GM23338 (cell line): ENCODE measurements around the gene COPZ1. TPM values are rescaled to one million over a fixed set of nuclear protein-coding genes. Genes with fewer than 3 reads are reported as not detected.

Source experiments
- ATAC-seq: fragments of 200-7000 bp; cut with Tn5 transposase; 3 replicates; pipeline ENCODE4 v1.9.1; 2020
- DNase-seq: peaks from one replicate; pipeline ENCODE4 v3.0.0-alpha.2; 2015; ENCODE audit warnings: low spot score
- H2AFZ ChIP-seq: fragments of 200-600 bp; sonication (generic); 2 replicates; pipeline ENCODE4 v1.8.0; 2016; ENCODE audit warnings: antibody characterized with exemption, mild to moderate bottlenecking, moderate library complexity
- H3F3A ChIP-seq: fragments of 200-600 bp; sonication (generic); replicated peaks from 2 replicates; pipeline ENCODE4 v1.8.0; 2017; ENCODE audit warnings: antibody characterized with exemption, mixed run types, low read depth
- H3K27ac ChIP-seq: fragments of 200-600 bp; sonication (generic); 2 replicates; pipeline ENCODE4 v1.6.1; 2016; ENCODE audit warnings: low read depth
- H3K27me3 ChIP-seq: fragments of 200-600 bp; sonication (generic); 2 replicates; pipeline ENCODE4 v1.8.0; 2016; ENCODE audit warnings: mild to moderate bottlenecking, mixed run types, moderate library complexity; ENCODE audit not compliant: insufficient read depth
- H3K36me3 ChIP-seq: fragments of 200-600 bp; sonication (generic); 2 replicates; pipeline ENCODE4 v1.8.0; 2016; ENCODE audit warnings: mild to moderate bottlenecking; ENCODE audit not compliant: insufficient read depth
- H3K4me1 ChIP-seq: fragments of 200-600 bp; sonication (generic); 2 replicates; pipeline ENCODE4 v1.8.0; 2016; ENCODE audit warnings: mild to moderate bottlenecking, moderate library complexity; ENCODE audit not compliant: insufficient read depth
- H3K4me2 ChIP-seq: fragments of 200-600 bp; sonication (generic); 2 replicates; pipeline ENCODE4 v1.7.1; 2017; ENCODE audit warnings: mixed run types
- H3K4me3 ChIP-seq: fragments of 200-600 bp; sonication (generic); 2 replicates; pipeline ENCODE4 v1.6.1; 2016; ENCODE audit warnings: mixed run types
- H3K79me2 ChIP-seq: fragments of 200-600 bp; sonication (generic); replicated peaks from 2 replicates; pipeline ENCODE4 v1.8.0; 2017; ENCODE audit warnings: mild to moderate bottlenecking; ENCODE audit not compliant: insufficient read depth
- H3K9me2 ChIP-seq: fragments of 200-600 bp; sonication (generic); 2 replicates; pipeline ENCODE4 v1.8.0; 2017; ENCODE audit not compliant: insufficient read depth
- H4K20me1 ChIP-seq: fragments of 200-600 bp; sonication (generic); replicated peaks from 2 replicates; pipeline ENCODE4 v1.8.0; 2017; ENCODE audit warnings: mild to moderate bottlenecking; ENCODE audit not compliant: insufficient read depth
- H3K27ac Mint-ChIP-seq: 2 replicates; pipeline ENCODE4 v1.8.0; 2020; ENCODE audit warnings: inconsistent platforms, mild to moderate bottlenecking, moderate library complexity, mixed read lengths
- H3K27me3 Mint-ChIP-seq: 3 replicates; pipeline ENCODE4 v1.8.0; 2022; ENCODE audit warnings: low read depth, mild to moderate bottlenecking, moderate library complexity, mixed read lengths, inconsistent platforms; ENCODE audit not compliant: insufficient read depth, poor library complexity
- H3K36me3 Mint-ChIP-seq: 3 replicates; pipeline ENCODE4 v1.8.0; 2021; ENCODE audit warnings: low read depth, mild to moderate bottlenecking, inconsistent platforms, moderate library complexity, mixed read lengths
- H3K4me1 Mint-ChIP-seq: 3 replicates; pipeline ENCODE4 v1.8.0; 2020; ENCODE audit warnings: mild to moderate bottlenecking, inconsistent platforms, mixed read lengths
- H3K4me3 Mint-ChIP-seq: 3 replicates; pipeline ENCODE4 v1.8.0; 2021; ENCODE audit warnings: moderate library complexity, mild to moderate bottlenecking, inconsistent platforms, mixed read lengths
- H3K9me3 Mint-ChIP-seq: 3 replicates; pipeline ENCODE4 v1.8.0; 2020; ENCODE audit warnings: moderate library complexity, mild to moderate bottlenecking, inconsistent platforms, mixed read lengths
- CREB1 ChIP-seq: fragments of 250-450 bp; sonication (Bioruptor Pico); IDR thresholded peaks from 2 replicates; pipeline ENCODE4 v1.5.0; 2020; ENCODE audit warnings: low read depth, mild to moderate bottlenecking, moderate library complexity
- EZH2phosphoT487 ChIP-seq: fragments of 200-600 bp; sonication (generic); IDR thresholded peaks from one replicate; pipeline ENCODE4 v1.8.1; 2018; ENCODE audit warnings: antibody characterized with exemption; ENCODE audit not compliant: unreplicated experiment
- STAT1 ChIP-seq: IDR thresholded peaks from one replicate; pipeline ENCODE4 v1.6.1; 2016; ENCODE audit warnings: antibody characterized with exemption; ENCODE audit not compliant: unreplicated experiment
- ZNF114 ChIP-seq: fragments of 250-450 bp; sonication (Bioruptor Pico); IDR thresholded peaks from 2 replicates; pipeline ENCODE4 v1.5.0; 2020; ENCODE audit warnings: mild to moderate bottlenecking, moderate library complexity
- polyA plus RNA-seq: library from polyadenylated mRNA; unstranded; fragments of >200 nt; fragmentation: Nextera tagmentation; extraction: Ambion mirVana; gene quantifications from 2 replicates; pipeline ENCODE4 v1.2.1, GENCODE V29; 2016
- total RNA-seq: library from RNA; depleted of rRNA; stranded (reverse); fragments of >200 nt; shearing (Covaris generic); gene quantifications from 2 replicates; pipeline ENCODE4 v1.2.3, GENCODE V29; 2014
- TF ChIP-seq, protein P1 (sequence below), 2 experiments: fragments of 200-600 bp in 1 of 2; sonication (generic) in 1 of 2; conservative IDR thresholded peaks; 2 replicates each; pipeline versions ENCODE4 v1.5.1 to v1.6.1; 2016 to 2017; ENCODE audit warnings: antibody characterized with exemption in 2 of 2, low read depth in 2 of 2, mild to moderate bottlenecking in 2 of 2, moderate library complexity in 1 of 2
- TF ChIP-seq, protein P2 (sequence below): IDR thresholded peaks from one replicate; pipeline ENCODE4 v1.6.1; 2018; ENCODE audit warnings: antibody characterized with exemption; ENCODE audit not compliant: unreplicated experiment
- TF ChIP-seq, protein P3 (sequence below): fragments of 250-450 bp; sonication (Bioruptor Pico); IDR thresholded peaks from 2 replicates; pipeline ENCODE4 v1.5.0; 2020; ENCODE audit warnings: mild to moderate bottlenecking, moderate library complexity

COPZ1 gene
- total and polyA plus RNA-seq, 2 experiments from 2014 or later, result 79.9 to 91.2 TPM

DNA sequence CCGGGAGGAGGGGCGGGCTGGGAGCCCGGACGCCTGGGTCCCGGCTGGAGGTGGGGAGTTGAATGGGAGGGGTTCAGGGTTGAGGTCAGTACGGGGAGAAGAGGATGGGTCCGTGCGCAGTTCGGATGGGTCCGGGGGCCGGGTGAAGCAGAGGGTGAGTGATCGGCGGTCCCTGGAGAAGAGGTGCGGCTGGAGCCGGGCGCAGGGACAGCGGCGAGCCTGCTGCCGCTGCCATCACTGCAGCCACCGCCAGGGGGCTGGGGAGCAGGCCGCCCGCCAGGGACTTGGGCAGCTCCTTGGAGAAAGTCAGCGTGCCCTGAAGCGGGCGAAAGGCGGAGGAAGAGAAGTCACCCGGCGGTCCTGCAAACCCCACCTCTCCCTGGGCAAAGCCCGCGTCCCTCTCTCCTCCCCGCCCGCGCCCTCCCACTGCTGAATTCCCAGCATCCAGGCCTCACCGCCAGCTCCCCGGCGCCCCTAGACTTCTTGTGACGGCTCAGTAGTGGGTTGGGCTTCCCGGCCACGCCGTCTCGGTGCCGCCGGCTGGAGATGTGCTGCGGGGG, 45.3 kb downstream of the COPZ1 start:
- no peaks in the 10 kb centered on the region for H3K79me2 ChIP-seq
- TF ChIP-seq STAT1 (no peak), CREB1 (CRISPR knock-in tag) (0 out of 2 replicates have a peak, but pooled peaks have one; percentile 6), EZH2phosphoT487 (no peak), ZNF114 (no peak)
- TF ChIP-seq, protein P1, sequence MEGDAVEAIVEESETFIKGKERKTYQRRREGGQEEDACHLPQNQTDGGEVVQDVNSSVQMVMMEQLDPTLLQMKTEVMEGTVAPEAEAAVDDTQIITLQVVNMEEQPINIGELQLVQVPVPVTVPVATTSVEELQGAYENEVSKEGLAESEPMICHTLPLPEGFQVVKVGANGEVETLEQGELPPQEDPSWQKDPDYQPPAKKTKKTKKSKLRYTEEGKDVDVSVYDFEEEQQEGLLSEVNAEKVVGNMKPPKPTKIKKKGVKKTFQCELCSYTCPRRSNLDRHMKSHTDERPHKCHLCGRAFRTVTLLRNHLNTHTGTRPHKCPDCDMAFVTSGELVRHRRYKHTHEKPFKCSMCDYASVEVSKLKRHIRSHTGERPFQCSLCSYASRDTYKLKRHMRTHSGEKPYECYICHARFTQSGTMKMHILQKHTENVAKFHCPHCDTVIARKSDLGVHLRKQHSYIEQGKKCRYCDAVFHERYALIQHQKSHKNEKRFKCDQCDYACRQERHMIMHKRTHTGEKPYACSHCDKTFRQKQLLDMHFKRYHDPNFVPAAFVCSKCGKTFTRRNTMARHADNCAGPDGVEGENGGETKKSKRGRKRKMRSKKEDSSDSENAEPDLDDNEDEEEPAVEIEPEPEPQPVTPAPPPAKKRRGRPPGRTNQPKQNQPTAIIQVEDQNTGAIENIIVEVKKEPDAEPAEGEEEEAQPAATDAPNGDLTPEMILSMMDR (conservative IDR thresholded peaks at IDR 0.05; ENCODE audit: low read depth in 2 of 2), result peak; percentile 67 to 86
- TF ChIP-seq, protein P2, sequence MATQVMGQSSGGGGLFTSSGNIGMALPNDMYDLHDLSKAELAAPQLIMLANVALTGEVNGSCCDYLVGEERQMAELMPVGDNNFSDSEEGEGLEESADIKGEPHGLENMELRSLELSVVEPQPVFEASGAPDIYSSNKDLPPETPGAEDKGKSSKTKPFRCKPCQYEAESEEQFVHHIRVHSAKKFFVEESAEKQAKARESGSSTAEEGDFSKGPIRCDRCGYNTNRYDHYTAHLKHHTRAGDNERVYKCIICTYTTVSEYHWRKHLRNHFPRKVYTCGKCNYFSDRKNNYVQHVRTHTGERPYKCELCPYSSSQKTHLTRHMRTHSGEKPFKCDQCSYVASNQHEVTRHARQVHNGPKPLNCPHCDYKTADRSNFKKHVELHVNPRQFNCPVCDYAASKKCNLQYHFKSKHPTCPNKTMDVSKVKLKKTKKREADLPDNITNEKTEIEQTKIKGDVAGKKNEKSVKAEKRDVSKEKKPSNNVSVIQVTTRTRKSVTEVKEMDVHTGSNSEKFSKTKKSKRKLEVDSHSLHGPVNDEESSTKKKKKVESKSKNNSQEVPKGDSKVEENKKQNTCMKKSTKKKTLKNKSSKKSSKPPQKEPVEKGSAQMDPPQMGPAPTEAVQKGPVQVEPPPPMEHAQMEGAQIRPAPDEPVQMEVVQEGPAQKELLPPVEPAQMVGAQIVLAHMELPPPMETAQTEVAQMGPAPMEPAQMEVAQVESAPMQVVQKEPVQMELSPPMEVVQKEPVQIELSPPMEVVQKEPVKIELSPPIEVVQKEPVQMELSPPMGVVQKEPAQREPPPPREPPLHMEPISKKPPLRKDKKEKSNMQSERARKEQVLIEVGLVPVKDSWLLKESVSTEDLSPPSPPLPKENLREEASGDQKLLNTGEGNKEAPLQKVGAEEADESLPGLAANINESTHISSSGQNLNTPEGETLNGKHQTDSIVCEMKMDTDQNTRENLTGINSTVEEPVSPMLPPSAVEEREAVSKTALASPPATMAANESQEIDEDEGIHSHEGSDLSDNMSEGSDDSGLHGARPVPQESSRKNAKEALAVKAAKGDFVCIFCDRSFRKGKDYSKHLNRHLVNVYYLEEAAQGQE, result no peak
- TF ChIP-seq, protein P3, sequence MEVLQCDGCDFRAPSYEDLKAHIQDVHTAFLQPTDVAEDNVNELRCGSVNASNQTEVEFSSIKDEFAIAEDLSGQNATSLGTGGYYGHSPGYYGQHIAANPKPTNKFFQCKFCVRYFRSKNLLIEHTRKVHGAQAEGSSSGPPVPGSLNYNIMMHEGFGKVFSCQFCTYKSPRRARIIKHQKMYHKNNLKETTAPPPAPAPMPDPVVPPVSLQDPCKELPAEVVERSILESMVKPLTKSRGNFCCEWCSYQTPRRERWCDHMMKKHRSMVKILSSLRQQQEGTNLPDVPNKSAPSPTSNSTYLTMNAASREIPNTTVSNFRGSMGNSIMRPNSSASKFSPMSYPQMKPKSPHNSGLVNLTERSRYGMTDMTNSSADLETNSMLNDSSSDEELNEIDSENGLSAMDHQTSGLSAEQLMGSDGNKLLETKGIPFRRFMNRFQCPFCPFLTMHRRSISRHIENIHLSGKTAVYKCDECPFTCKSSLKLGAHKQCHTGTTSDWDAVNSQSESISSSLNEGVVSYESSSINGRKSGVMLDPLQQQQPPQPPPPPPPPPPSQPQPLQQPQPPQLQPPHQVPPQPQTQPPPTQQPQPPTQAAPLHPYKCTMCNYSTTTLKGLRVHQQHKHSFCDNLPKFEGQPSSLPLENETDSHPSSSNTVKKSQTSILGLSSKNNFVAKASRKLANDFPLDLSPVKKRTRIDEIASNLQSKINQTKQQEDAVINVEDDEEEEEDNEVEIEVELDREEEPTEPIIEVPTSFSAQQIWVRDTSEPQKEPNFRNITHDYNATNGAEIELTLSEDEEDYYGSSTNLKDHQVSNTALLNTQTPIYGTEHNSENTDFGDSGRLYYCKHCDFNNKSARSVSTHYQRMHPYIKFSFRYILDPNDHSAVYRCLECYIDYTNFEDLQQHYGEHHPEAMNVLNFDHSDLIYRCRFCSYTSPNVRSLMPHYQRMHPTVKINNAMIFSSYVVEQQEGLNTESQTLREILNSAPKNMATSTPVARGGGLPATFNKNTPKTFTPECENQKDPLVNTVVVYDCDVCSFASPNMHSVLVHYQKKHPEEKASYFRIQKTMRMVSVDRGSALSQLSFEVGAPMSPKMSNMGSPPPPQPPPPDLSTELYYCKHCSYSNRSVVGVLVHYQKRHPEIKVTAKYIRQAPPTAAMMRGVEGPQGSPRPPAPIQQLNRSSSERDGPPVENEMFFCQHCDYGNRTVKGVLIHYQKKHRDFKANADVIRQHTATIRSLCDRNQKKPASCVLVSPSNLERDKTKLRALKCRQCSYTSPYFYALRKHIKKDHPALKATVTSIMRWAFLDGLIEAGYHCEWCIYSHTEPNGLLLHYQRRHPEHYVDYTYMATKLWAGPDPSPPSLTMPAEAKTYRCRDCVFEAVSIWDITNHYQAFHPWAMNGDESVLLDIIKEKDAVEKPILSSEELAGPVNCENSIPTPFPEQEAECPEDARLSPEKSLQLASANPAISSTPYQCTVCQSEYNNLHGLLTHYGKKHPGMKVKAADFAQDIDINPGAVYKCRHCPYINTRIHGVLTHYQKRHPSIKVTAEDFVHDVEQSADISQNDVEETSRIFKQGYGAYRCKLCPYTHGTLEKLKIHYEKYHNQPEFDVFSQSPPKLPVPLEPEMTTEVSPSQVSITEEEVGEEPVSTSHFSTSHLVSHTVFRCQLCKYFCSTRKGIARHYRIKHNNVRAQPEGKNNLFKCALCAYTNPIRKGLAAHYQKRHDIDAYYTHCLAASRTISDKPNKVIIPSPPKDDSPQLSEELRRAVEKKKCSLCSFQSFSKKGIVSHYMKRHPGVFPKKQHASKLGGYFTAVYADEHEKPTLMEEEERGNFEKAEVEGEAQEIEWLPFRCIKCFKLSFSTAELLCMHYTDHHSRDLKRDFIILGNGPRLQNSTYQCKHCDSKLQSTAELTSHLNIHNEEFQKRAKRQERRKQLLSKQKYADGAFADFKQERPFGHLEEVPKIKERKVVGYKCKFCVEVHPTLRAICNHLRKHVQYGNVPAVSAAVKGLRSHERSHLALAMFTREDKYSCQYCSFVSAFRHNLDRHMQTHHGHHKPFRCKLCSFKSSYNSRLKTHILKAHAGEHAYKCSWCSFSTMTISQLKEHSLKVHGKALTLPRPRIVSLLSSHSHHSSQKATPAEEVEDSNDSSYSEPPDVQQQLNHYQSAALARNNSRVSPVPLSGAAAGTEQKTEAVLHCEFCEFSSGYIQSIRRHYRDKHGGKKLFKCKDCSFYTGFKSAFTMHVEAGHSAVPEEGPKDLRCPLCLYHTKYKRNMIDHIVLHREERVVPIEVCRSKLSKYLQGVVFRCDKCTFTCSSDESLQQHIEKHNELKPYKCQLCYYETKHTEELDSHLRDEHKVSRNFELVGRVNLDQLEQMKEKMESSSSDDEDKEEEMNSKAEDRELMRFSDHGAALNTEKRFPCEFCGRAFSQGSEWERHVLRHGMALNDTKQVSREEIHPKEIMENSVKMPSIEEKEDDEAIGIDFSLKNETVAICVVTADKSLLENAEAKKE (CRISPR knock-in tag), result no peak
- peak overlapping the region; percentile 91 for H3K4me2 ChIP-seq
- H3K4me1 ChIP-seq, result peaks cover 14% of the 10 kb centered on the region
- no peaks in the 10 kb centered on the region for H4K20me1 ChIP-seq
- peak; percentile 87 for ATAC-seq
- DNase-seq, result peak; percentile 93
- peak overlapping the region; percentile 65 for H3K4me3 ChIP-seq
- H3K9me2 ChIP-seq, result no peaks in the 10 kb centered on the region
- peak overlapping the region; percentile 68; the same call in 2 of the 3 replicates for H3K4me3 Mint-ChIP-seq
- H3K36me3 ChIP-seq, result no peaks in the 10 kb centered on the region
- no peak overlapping the region for H3K27ac ChIP-seq
- H3K4me1 Mint-ChIP-seq, result peaks cover 32% of the 10 kb centered on the region
- H3K27ac Mint-ChIP-seq, result no peak overlapping the region
- peaks cover 36% of the 10 kb centered on the region for H3K27me3 ChIP-seq
- no peak overlapping the region for H2AFZ ChIP-seq
- peaks cover 13% of the 10 kb centered on the region for H3K36me3 Mint-ChIP-seq
- peaks cover 26% of the 10 kb centered on the region for H3K27me3 Mint-ChIP-seq
- peaks cover 4% of the 10 kb centered on the region for H3F3A ChIP-seq
- no peaks in the 10 kb centered on the region for H3K9me3 Mint-ChIP-seq
